PFSK-1 (cell line): ENCODE data around the gene PTPRN2.

Source experiments
- POLR2AphosphoS5 ChIP-seq: IDR thresholded peaks from 2 replicates; pipeline ENCODE4 v1.6.1; 2012; ENCODE audit warnings: low read depth, mild to moderate bottlenecking, control low read depth, low read length, moderate library complexity
- REST ChIP-seq, 2 experiments: IDR thresholded peaks; 2 replicates each; pipeline versions ENCODE4 v1.6.1 to v1.8.0; 2011 to 2012; ENCODE audit warnings: low read depth in 2 of 2, low read length in 2 of 2, control low read depth in 1 of 2, inconsistent platforms in 1 of 2, mild to moderate bottlenecking in 1 of 2, moderate library complexity in 1 of 2; ENCODE audit not compliant: insufficient read depth in 1 of 2

- TF ChIP-seq REST (IDR thresholded peaks at IDR 0.05; ENCODE audit: insufficient read depth in 1 of 2, low read depth in 2 of 2, low read length in 2 of 2) (no peak), POLR2AphosphoS5 (no peak)
Measured at GRCh38 chr7:158030071-158030470, 557.6 kb downstream of the PTPRN2 start.
